ENCODE results near the gene CARD9.

DNA sequence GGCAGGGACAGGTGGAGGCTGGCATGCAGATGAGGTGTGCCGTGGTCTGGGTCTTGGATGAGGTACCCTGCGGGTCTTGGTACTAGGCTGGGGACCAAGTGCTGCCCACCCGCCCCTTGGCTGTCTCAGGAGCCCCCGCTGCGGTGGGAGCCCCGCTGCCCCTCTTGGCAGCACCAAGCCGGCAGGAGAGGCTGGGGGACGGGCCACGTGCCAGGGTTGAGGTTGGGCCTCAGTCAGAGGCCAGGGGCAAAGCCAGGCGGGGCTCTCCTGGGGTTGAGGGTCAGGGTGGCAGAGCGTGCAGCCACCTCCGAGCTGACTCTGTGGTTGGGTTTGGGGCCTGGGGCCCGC is 2.0 kb downstream of the CARD9 start:
- TF ChIP-seq, protein P1, sequence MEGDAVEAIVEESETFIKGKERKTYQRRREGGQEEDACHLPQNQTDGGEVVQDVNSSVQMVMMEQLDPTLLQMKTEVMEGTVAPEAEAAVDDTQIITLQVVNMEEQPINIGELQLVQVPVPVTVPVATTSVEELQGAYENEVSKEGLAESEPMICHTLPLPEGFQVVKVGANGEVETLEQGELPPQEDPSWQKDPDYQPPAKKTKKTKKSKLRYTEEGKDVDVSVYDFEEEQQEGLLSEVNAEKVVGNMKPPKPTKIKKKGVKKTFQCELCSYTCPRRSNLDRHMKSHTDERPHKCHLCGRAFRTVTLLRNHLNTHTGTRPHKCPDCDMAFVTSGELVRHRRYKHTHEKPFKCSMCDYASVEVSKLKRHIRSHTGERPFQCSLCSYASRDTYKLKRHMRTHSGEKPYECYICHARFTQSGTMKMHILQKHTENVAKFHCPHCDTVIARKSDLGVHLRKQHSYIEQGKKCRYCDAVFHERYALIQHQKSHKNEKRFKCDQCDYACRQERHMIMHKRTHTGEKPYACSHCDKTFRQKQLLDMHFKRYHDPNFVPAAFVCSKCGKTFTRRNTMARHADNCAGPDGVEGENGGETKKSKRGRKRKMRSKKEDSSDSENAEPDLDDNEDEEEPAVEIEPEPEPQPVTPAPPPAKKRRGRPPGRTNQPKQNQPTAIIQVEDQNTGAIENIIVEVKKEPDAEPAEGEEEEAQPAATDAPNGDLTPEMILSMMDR (conservative IDR thresholded peaks at IDR 0.05; ENCODE audit: low read depth, low read length) = no peak
- no peak for TF ChIP-seq POLR2A (IDR thresholded peaks at IDR 0.05; ENCODE audit: low read depth, low read length)
- TF ChIP-seq MXI1 (IDR thresholded peaks at IDR 0.05; ENCODE audit: borderline replicate concordance, low read depth, low read length) = no peak
- TF ChIP-seq RFX5 (IDR thresholded peaks at IDR 0.05; ENCODE audit: low read depth, low read length) = no peak
- no peak for TF ChIP-seq RAD21 (IDR thresholded peaks at IDR 0.05; ENCODE audit: low read length)
- TF ChIP-seq, protein P2, sequence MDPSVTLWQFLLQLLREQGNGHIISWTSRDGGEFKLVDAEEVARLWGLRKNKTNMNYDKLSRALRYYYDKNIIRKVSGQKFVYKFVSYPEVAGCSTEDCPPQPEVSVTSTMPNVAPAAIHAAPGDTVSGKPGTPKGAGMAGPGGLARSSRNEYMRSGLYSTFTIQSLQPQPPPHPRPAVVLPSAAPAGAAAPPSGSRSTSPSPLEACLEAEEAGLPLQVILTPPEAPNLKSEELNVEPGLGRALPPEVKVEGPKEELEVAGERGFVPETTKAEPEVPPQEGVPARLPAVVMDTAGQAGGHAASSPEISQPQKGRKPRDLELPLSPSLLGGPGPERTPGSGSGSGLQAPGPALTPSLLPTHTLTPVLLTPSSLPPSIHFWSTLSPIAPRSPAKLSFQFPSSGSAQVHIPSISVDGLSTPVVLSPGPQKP (IDR thresholded peaks at IDR 0.05; ENCODE audit: borderline replicate concordance, low read depth, low read length) = no peak
- no peak for TF ChIP-seq CEBPB (IDR thresholded peaks at IDR 0.05; ENCODE audit: low read depth, low read length)
- no peak for TF ChIP-seq FOS (IDR thresholded peaks at IDR 0.05; ENCODE audit: low read depth, low read length)
- TF ChIP-seq, protein P3, sequence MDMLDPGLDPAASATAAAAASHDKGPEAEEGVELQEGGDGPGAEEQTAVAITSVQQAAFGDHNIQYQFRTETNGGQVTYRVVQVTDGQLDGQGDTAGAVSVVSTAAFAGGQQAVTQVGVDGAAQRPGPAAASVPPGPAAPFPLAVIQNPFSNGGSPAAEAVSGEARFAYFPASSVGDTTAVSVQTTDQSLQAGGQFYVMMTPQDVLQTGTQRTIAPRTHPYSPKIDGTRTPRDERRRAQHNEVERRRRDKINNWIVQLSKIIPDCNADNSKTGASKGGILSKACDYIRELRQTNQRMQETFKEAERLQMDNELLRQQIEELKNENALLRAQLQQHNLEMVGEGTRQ (IDR thresholded peaks at IDR 0.05; ENCODE audit: low read depth, low read length) = no peak
- no peak for TF ChIP-seq MAFK (IDR thresholded peaks at IDR 0.05; ENCODE audit: low read depth, low read length)

Measured in IMR-90 (cell line).